Left ventricle myocardium superior (tissue), 1 donor: ENCODE measurements around the gene TMPRSS11B. TPM values are rescaled to one million over a fixed set of nuclear protein-coding genes. Genes with fewer than 3 reads are reported as not detected.
A peak's percentile ranks its signal among the peaks of the same experiment; 100 is the strongest.
"Not testable (repeated sequence)": the region's sequence is repeated elsewhere in the genome, so short reads cannot be mapped to it uniquely, and the experiment has no call there.

Experiments
- ATAC-seq: fragments of 200-7000 bp; cut with Tn5 transposase; one replicate; pipeline ENCODE4 v1.9.1; 2020; ENCODE audit warnings: mild to moderate bottlenecking, moderate library complexity
- DNase-seq: peaks from one replicate; pipeline ENCODE4 v3.0.0-alpha.2; 2020
- intact Hi-C: fragments of 100-400 bp; cut with micrococcal nuclease; formaldehyde crosslinking; loops from one replicate; pipeline ENCODE4 v1.11.0; 2022
- long read RNA-seq: library from polyadenylated mRNA; unstranded; transcript quantifications from one replicate; pipeline ENCODE4 v2.0.0, GENCODE V29; 2021
- total RNA-seq: library from RNA; stranded (reverse); fragmentation: NEBNext Ultra II Directional; extraction: Animal tissue kit (Norgen Biotek cat#: 25700); gene quantifications from one replicate; pipeline ENCODE4 v1.2.1, GENCODE V29; 2021
- donor health status: DM: no; HTN: yes; CAD: no; lungs with severe emphysema.

TMPRSS11B gene
- not detected for total RNA-seq
- long read RNA-seq = 0 reads

- intact Hi-C loops = no loop called here
- ATAC-seq (no peak), DNase-seq (no peak)
These were observed at the start of gene TMPRSS11B for GRCh38 chr4:68245594-68245993. TSS of gene TMPRSS11B (minus strand) at chr4:68245694. CDS start at chr4:68245558, 136 bp downstream.

- DNase-seq (no peak), ATAC-seq (no peak)
- intact Hi-C loops = no loop called here
These were observed 45.8 kb upstream of the TMPRSS11B start for GRCh38 chr4:68291256-68291655.

GRCh38 chr4:68288393-68288740, 42.9 kb upstream of the TMPRSS11B start:
- no peak for DNase-seq
- ATAC-seq = no peak
- intact Hi-C loops = no loop called here

GRCh38 chr4:68287704-68288392, 42.4 kb upstream of the TMPRSS11B start:
- intact Hi-C loops = no loop called here
- ATAC-seq = no peak

GRCh38 chr4:68283714-68284113, 38.2 kb upstream of the TMPRSS11B start:
- intact Hi-C loops = no loop called here
- DNase-seq = no peak
- no peak for ATAC-seq

More at GRCh38 chr4:68287704-68288392, 42.4 kb upstream of the TMPRSS11B start:
- DNase-seq = no peak

GRCh38 chr4:68283095-68283494, 37.6 kb upstream of the TMPRSS11B start:
- ATAC-seq (no peak), DNase-seq (no peak)
- intact Hi-C loops = no loop called here

- intact Hi-C loops, ATAC-seq, DNase-seq: not testable (repeated sequence)
These were observed 36.6 kb upstream of the TMPRSS11B start for GRCh38 chr4:68281796-68282740.

GRCh38 chr4:68278029-68278428, 32.5 kb upstream of the TMPRSS11B start:
- no peak for ATAC-seq
- no peak for DNase-seq
- intact Hi-C loops = no loop called here

- DNase-seq (no peak), ATAC-seq (no peak)
- intact Hi-C loops = no loop called here
These were observed 32.1 kb upstream of the TMPRSS11B start for GRCh38 chr4:68277627-68278026.

GRCh38 chr4:68272860-68273259, 27.4 kb upstream of the TMPRSS11B start:
- intact Hi-C loops = no loop called here
- DNase-seq (no peak), ATAC-seq (no peak)

GRCh38 chr4:68272380-68272779, 26.9 kb upstream of the TMPRSS11B start:
- ATAC-seq (no peak), DNase-seq (no peak)
- intact Hi-C loops = no loop called here

- intact Hi-C loops = no loop called here
- ATAC-seq (peak; percentile 44), DNase-seq (no peak)
These were observed 26.4 kb upstream of the TMPRSS11B start for GRCh38 chr4:68271851-68272357.

GRCh38 chr4:68267433-68267944, 22.0 kb upstream of the TMPRSS11B start:
- DNase-seq (no peak), ATAC-seq (no peak)
- intact Hi-C loops = no loop called here

GRCh38 chr4:68264875-68265565, 19.5 kb upstream of the TMPRSS11B start:
- ATAC-seq (no peak), DNase-seq (no peak)
- intact Hi-C loops = no loop called here

- no peak for DNase-seq
- intact Hi-C loops = no loop called here
These were observed 13.7 kb upstream of the TMPRSS11B start for GRCh38 chr4:68259191-68259590.

GRCh38 chr4:68257719-68258118, 12.2 kb upstream of the TMPRSS11B start:
- ATAC-seq = no peak
- intact Hi-C loops = no loop called here
- DNase-seq = no peak

More at GRCh38 chr4:68259191-68259590, 13.7 kb upstream of the TMPRSS11B start:
- ATAC-seq = no peak

GRCh38 chr4:68256284-68256683, 10.8 kb upstream of the TMPRSS11B start:
- intact Hi-C loops = no loop called here
- ATAC-seq (no peak), DNase-seq (no peak)

- no peak for DNase-seq
- intact Hi-C loops = no loop called here
- ATAC-seq = no peak
These were observed 4.8 kb upstream of the TMPRSS11B start for GRCh38 chr4:68250151-68250930.

GRCh38 chr4:68249434-68249833, 3.9 kb upstream of the TMPRSS11B start:
- intact Hi-C loops = no loop called here
- ATAC-seq = no peak
- DNase-seq = no peak
